SH-SY5Y (cell line): ENCODE results near the gene NFE2L2.

ENCODE experiments used
- GATA2 ChIP-seq: IDR thresholded peaks from 2 replicates; pipeline ENCODE4 v1.6.1; 2011; ENCODE audit warnings: mild to moderate bottlenecking, low read depth, low read length
- GATA3 ChIP-seq: IDR thresholded peaks from 2 replicates; pipeline ENCODE4 v1.6.1; 2011; ENCODE audit warnings: low read depth, mild to moderate bottlenecking, low read length, moderate library complexity

DNA sequence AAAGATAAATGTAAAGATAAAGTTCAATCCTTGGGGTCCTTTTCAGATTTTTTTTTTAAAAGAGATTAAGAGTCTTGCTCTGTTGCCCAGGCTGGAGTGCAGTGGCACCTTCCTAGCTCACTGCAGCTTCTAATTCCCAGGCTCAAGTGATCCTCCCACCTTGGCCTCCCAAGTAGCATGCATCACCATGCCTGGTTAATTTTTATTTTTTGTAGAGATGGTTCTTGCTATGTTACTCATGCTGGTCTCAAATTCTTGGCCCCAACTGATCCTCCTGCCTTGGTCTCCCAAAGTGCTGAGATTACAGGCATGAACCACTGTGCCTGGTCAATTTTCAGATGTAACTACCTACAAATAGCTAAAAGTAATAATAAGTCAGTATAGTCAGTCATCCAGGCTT, 21.1 kb downstream of the NFE2L2 start:
- no peak for TF ChIP-seq GATA2
- TF ChIP-seq GATA3 = no peak
